HG02759 (cell line): ENCODE results near the gene TNN.
"Not testable (repeated sequence)": the region's sequence is repeated elsewhere in the genome, so short reads cannot be mapped to it uniquely, and the experiment has no call there.

ENCODE experiments used
- ATAC-seq: cut with Tn5 transposase; IDR thresholded peaks from one replicate; pipeline ENCODE4 v1.9.1; 2021; ENCODE audit warnings: mild to moderate bottlenecking, moderate library complexity; ENCODE audit not compliant: unreplicated experiment

TNN gene

GRCh38 chr1:175108331-175108820 is 40.7 kb downstream of the TNN start:
- ATAC-seq: not testable (repeated sequence)

DNA sequence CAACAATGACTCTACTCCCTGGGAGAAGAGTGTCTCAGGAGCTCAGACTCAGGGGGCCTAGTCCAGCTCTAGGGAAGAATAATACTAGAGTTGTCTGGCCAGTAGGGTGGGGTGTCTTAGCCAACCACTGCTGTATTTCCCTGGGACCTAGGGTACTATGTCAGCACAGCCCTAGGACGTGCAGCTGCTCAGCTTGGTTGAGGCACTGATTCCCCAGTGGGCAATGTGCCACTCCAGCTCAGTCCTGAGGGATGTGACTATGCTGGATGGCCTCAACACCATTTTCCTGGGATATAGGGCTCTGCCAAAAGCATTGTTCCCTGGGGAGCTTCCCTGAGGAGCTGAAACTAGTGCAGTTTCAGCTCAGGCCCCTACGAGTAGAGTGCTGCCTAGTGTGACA is 47.4 kb downstream of the TNN start:
- ATAC-seq: no peak

DNA sequence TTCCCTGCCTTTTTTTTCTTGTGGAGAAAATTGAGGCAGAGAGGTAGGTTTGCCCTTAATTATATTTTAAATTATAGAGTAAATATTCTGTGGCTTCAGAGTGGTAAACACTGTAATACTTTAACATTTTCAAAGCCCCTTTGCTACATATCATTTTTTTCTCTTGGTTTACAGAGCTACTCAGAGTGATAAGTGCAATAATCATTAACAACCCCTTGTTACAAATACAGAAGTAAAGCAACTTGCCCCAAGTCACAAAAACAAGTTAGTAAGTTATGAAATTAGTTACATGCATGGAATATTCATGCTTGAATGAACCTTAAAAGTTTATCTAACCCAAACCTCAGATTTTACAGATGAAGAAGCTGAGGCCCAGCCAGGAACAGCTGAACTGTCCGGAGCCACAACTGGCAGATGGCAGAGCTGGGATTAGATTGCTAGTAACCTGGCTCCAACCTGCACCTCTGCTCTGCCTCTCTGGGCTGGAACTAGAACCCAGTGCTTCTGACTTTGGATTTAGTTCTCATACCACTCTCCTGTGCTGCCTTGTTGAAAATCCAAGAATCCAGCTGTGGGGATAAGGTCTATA is 48.7 kb downstream of the TNN start:
- ATAC-seq: no peak

GRCh38 chr1:175116903-175117302 is 49.3 kb downstream of the TNN start:
- ATAC-seq: no peak

- ATAC-seq: no peak
Measured at GRCh38 chr1:175118375-175119367, 51.0 kb downstream of the TNN start.

GRCh38 chr1:175120511-175120910 is 52.9 kb downstream of the TNN start:
- ATAC-seq: no peak

- ATAC-seq: no peak
Measured at GRCh38 chr1:175124861-175125260, 57.2 kb downstream of the TNN start.

- ATAC-seq: no peak
Measured at GRCh38 chr1:175126347-175126746, 58.7 kb downstream of the TNN start.

- ATAC-seq: no peak
Measured at GRCh38 chr1:175127565-175127964, 59.9 kb downstream of the TNN start.

GRCh38 chr1:175128523-175128922 is 60.9 kb downstream of the TNN start:
- ATAC-seq: no peak

DNA sequence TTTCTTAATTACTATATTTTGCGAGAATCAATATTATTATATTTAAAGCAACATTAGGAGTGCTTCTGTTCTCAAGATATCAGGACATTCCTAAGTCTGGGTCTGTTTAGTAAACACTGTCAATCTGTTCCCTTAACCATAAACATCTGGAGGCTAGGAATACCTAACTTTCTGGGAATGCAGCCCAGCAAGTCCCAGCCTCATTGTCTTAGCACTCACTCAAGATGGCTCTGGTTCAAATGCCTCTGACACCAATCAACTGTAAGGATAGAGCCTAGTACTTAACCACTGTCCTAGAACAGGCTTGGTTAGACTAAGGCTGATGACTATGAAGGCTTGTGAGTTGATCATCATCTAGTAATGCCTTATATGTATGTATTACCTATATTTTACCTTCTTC is 61.5 kb downstream of the TNN start:
- ATAC-seq: no peak

- ATAC-seq: no peak
Measured at GRCh38 chr1:175129644-175129996, 62.0 kb downstream of the TNN start.

GRCh38 chr1:175129997-175130648 is 62.5 kb downstream of the TNN start:
- no peak for ATAC-seq

GRCh38 chr1:175130649-175131045 is 63.0 kb downstream of the TNN start:
- no peak for ATAC-seq

DNA sequence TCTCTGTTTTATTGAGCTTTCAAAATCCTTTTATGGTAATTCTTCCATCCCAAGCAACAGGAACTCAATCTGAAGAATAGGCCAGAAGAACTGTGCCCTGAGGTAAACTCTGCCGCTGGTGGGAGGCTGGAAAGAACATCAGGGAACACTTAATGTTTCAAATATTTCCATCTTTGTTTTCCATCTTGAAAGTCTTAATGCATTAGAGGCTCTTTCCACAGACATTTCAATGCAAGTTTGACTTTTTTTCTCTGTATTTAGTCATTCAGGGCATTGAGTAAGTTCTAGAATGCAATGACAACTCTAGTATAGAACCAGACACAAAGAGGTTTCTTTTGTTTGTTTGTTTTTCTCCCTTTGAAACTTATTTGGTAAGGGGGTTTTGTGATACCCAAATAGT is 63.5 kb downstream of the TNN start:
- no peak for ATAC-seq

DNA sequence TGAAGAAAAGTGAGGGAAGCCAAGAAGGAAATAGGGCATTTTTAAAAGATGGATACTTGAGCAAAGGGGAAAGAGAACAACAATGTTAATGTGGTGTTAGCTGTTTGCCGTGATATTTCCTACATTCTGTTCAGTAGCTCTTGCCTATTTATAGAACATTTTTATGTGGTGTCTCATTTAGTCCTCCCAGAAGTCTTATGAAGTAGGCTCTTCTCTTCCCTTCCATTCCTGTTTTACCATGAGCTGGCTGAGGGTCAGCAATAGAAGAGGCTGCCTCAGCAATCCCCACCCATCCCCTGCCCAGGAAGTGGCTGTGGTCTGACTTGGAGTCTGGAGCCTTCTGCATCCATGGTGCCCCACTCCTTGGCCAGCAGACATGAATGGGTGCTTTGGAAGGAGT is 64.8 kb downstream of the TNN start:
- no peak for ATAC-seq

DNA sequence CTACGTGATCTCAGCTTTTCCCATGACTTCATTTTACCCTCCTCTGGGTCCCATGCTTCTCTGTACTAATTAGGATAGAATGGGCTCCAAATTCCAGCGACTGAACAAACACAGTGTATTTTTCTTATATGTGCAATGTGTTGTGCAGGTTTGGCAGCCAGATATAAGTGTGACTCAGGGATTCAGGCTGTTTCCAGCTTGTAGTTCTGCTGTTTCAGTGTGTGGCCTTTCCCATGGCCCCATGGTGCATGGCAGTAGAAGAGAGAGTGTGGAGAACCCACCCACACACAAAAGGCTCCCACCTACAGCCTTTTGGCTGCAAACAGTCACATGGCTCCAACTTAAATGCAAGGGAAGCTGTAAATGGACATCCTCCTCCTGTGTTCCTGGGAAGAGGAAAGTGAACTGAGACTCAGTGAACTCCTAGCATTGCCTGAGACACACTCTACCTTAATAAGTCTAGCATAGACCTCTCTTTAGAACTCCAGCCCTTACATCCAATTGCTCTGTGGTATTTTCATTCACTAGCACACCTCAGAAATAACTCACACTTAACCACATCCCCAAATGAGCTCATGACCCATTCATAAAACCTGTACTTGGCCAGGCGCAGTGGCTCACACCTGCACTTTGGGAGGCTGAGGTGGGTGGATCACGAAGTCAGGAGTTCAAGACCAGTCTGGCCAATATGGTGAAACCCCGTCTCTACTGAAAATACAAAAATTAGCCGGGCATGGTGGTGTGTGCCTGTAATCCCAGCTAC is 66.2 kb downstream of the TNN start:
- peak; percentile 39 for ATAC-seq

- ATAC-seq: no peak
Measured at GRCh38 chr1:175134500-175134899, 66.9 kb downstream of the TNN start.

GRCh38 chr1:175136246-175136645 is 68.6 kb downstream of the TNN start:
- ATAC-seq: no peak

GRCh38 chr1:175137369-175137768 is 69.7 kb downstream of the TNN start:
- no peak for ATAC-seq

- ATAC-seq: no peak
Measured at GRCh38 chr1:175138579-175138978, 70.9 kb downstream of the TNN start.
